GM12873 (cell line): ENCODE data around the gene EFCAB12.

ENCODE experiments used
- TF ChIP-seq, protein P1 (sequence below): IDR thresholded peaks from 2 replicates; pipeline ENCODE4 v1.5.1; 2012; ENCODE audit warnings: low read depth, mild to moderate bottlenecking, moderate library complexity, low read length, control low read depth; ENCODE audit not compliant: insufficient read depth; ENCODE audit errors: missing control alignments

The EFCAB12 gene

DNA sequence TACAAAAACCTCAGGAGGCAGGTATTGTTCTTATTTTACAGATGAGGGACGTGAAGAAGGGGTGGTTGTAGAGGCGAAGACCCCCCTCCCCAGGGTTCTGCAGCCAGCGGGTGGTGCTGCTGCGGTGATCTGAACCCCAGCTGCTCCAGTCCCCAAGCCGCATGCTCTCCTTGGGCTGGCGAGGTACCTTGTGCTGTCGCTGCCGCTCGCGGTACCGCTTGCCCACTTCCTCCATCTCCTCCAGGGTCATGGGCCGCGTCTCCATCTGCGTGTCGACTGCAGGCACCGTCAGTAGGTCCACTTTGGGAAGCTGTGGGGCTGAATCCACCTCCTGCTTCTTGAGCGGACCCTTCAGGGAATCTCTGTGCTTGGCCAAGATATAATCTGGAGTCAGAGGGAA is 17.5 kb downstream of the EFCAB12 start:
- TF ChIP-seq, protein P1, sequence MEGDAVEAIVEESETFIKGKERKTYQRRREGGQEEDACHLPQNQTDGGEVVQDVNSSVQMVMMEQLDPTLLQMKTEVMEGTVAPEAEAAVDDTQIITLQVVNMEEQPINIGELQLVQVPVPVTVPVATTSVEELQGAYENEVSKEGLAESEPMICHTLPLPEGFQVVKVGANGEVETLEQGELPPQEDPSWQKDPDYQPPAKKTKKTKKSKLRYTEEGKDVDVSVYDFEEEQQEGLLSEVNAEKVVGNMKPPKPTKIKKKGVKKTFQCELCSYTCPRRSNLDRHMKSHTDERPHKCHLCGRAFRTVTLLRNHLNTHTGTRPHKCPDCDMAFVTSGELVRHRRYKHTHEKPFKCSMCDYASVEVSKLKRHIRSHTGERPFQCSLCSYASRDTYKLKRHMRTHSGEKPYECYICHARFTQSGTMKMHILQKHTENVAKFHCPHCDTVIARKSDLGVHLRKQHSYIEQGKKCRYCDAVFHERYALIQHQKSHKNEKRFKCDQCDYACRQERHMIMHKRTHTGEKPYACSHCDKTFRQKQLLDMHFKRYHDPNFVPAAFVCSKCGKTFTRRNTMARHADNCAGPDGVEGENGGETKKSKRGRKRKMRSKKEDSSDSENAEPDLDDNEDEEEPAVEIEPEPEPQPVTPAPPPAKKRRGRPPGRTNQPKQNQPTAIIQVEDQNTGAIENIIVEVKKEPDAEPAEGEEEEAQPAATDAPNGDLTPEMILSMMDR: no peak

DNA sequence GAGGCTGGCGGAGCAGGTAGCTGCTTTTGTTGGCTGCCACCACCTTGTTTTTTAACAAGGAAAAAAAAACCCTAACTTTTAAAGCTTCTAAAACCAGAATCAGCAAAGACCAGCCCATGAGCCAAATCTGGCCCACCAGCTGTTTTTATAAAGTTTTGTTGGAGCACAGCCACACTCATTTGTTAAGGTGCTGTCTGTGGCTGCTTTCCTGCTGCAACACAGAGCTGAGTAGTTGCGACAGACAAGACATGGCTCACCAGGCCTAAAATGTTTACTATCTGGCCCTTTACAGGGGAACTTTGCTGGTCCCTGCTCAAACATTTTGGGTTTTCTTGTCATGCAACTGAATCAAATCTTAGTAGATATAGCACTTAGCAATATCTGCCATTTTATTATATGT is 18.9 kb downstream of the EFCAB12 start:
- TF ChIP-seq, protein P1: no peak

DNA sequence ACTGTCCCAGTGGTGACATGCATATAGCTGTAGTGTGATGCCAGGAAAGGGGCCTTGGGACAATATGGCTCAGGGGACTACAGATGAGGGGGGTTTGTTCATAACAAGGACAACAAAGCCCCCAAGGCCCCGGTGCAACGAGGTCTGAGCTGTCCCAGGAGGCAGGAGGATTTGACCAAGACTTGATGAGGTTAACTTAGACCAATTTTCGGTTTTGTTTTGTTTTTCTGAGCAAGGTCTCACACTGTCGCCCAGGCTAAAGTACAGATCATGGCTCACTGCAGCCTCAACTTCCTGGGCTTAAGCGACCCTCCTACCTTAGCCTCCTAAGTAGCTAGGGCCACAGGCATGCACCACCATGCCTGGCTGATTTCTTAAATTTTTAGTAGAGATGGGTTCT is 23.8 kb downstream of the EFCAB12 start:
- TF ChIP-seq, protein P1: no peak

DNA sequence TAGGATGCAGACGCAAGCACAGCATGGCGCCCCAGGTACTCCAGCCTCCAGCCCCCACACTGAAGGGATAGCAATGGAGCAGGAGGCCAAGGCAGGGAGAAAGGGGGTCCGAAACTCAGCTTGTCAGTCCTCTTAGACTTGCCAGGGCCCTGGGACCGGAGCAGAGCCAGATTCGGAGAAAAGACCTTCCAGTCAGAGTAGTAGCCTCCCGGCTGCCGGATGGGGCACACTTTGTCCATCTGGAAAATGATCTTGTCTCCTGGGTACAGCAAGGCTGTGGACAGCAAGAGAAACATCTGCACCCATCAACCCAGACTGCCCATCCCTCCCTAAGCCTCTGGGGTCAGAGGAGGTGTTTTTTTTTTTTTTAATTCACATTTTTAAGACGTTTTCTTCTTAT is 24.3 kb downstream of the EFCAB12 start:
- TF ChIP-seq, protein P1: no peak

DNA sequence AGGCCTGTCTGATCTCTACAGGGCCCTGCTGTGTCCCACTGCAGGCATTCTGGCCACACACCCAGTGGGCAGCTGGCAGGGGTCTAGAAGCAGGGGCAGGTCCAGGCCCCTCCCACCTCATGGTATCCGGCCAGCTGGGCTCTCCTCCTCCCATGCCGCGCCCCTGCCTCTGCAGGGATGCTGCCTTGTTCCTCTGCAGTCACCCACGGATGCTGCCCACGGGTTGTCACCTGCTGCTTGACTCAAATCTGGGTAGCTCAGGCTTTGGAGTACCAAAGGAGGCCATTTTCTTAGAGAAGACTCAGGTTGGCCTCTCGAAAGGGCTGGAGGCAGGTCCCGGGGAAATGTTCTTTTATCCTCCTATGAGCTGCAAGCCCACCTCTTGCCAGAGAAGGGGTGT is 25.0 kb downstream of the EFCAB12 start:
- TF ChIP-seq, protein P1: no peak

DNA sequence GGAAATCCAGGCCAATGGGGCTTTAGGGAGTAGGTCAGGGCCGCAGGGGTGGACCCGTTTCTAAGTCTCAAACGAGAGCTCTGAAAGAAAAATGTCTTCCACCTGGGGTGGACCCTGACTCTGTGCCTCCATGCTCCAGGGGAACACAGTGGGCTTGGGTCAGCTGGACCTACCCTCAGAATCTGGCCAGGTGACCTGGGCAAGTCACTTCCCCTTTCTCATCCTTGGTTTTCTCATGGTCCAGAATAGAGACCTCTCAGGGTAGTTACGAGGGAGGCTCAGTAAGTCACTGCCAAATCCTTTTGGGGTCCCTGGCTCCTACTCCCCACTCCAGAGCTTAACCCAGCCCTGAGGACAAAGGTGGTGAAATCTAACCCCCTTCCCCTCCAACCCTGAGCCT is 25.8 kb downstream of the EFCAB12 start:
- TF ChIP-seq, protein P1: no peak

DNA sequence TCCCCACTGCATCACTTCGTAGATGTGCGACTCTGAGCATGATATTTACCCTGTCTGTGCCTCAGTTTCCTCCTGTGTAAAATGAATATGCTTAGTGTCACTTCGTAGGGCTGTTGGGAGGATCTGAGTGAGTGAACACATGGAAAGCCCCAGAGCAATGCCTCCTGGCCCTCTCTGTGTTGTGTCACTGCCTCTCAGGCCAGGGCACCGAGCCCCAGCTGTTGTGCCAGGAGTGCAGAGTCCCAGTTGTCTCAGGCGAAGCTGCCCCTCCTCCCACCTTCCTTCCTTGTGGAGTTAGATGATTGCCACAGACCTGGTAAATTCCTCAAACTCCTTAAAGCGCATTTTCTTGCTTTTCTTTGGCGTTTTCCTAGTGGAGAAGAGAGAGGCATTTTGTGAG is 26.2 kb downstream of the EFCAB12 start:
- TF ChIP-seq, protein P1: no peak
